NCI-H2081 treated with DMSO at 0.1 percent for 48 hours (cell line): ENCODE measurements around the gene FUZ.

ENCODE experiments used
- DNase-seq: peaks from one replicate; lab custom pipeline; 2025; lab: John Stamatoyannopoulos, UW

Gene FUZ, protein sequence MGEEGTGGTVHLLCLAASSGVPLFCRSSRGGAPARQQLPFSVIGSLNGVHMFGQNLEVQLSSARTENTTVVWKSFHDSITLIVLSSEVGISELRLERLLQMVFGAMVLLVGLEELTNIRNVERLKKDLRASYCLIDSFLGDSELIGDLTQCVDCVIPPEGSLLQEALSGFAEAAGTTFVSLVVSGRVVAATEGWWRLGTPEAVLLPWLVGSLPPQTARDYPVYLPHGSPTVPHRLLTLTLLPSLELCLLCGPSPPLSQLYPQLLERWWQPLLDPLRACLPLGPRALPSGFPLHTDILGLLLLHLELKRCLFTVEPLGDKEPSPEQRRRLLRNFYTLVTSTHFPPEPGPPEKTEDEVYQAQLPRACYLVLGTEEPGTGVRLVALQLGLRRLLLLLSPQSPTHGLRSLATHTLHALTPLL

DNA sequence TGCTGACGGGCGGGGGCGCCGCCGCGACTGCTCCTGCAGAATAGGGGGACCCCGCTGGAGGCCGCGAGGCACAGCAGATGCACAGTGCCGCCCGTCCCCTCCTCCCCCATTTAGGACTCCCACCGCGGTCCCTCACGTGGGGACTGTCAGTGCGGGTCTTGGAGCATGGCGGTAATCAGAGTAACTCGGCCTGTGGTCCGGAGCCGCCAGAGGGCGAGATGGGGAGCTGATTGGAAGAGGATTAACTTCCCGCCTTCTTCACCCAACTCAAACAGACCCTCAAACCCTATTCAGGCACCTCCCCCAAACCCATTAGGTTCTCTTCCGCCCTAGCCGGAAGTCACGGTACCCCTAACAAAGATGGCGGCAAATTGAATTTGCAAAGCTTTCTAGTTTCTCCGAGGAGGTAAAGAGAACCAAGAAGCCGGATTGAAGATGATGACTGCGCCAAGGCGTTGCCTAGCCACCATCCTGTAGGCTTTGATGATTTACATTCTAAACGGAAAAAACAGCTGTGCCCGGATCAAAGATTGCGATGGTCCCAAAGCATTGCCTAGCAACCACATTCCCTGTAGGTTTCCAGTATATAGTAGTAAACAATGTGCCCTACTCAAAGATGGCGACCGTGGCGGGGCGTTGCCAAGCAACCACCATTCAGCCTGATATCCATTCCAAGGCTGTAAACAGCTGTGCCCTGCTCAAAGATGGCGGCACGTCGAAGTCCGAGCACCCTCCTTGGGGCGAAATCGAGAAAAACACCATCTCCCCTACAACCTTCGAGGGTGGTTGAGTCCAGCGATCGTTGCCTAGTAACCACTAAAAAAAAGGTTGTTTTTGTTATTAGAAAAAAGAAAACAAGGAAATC, at the start of gene FUZ:
Gene FUZ, minus strand, starts transcription at position 296 of the 865 bp plus-strand sequence. Its CDS starts 186 bp downstream, at position 110.
- peak; percentile 89 for DNase-seq

DNA sequence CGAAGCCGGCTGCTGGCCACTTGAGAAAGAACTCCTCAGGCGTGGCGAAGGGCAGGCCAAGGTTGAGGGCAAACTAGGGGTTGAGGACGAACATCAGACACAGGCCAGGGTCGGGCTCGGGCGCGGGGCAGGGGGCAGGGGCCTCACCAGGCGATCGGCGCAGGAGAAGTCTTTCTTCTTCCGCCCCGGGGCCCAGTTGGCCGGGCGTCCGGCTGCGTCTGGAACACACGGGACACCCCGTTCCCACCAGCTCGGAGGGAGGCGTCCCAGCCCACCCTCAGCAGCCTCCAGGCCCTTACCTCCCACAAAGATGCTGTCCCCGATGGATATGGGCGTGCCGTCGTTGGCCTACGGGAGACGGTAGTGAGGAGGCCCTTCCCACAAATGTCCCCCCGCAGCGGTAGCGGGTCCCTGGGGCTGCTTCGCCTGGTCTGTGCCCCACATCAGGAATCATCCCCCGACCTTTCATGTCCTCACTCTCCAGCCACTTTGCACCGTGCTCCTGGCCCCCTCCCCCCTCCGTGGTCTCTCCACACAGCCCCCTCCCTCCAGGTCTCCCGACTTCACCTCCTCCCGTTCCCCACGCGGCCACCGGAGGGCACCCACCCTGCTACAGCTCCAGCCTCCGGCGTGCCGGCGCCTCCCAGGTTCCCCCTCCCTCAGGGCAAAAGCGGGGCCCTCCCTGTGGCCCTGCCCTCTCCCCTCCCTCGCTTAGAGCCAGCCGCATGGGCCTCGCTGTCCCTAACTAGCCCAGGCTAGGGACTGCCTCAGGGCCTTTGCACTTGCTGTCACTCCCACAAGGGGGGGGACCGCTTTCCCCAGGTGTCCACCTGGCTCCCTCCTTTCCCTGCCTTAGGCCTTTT, 49.5 kb upstream of the FUZ start:
- no peak for DNase-seq

DNA sequence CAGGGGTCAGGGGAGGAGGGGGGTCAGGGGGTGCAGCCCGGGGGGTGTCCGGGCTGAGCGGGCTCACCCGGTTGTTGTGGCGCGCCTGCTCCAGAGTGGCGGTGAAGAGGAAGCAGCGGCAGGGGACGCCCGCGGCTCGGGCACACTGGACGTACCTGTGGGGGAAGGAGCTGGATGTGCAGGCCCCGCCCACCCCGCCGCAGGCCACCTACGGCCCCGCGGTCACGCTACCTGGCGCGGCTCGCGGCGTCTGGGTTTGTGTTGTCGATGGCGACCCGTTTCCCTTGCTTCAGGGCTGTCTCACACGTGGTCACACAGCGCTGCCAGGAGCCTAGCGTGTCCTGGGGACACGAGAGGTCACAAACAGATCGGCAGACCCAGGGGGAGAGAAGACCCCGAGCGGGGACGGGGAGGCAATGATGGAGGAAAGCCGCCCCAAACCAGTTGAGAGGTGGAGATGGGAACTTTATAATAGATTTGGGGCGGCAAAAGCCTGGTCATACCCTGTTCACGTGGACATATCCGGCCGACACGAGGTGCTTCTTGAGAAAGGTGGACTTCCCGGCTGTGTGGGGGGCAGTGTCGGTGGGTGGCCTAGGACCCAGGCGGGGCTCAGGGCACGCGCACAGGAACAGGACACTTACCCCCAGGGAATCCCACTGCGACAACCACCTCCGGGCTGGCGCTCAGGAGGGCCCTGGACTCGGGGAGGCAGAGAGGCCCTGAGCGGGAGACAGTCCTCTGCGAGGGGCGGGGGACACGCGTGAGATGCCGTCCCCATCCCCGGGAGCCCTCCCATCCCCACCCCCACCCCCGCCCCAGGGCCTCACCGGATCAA, 48.7 kb upstream of the FUZ start:
- no peak for DNase-seq

DNA sequence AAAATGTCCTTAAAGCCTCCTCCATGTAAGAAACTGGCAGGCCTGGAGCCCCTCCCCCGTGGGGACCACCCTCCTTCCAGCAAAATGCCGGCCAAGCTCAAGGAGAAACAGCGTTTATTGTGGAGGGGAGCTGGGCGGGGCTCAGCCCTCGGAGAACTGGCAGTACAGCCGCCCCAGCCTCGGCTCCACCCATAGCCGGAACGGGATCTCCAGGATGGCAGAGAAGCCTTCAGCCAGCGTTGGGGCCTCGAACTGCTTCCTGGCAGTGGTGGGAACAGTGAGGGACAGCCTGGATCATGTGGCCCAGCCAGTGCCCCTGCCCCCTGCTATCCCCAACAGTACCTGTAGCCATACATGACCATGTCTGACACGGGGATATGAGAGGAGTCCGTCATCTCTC, 48.0 kb upstream of the FUZ start:
- no peak for DNase-seq

DNA sequence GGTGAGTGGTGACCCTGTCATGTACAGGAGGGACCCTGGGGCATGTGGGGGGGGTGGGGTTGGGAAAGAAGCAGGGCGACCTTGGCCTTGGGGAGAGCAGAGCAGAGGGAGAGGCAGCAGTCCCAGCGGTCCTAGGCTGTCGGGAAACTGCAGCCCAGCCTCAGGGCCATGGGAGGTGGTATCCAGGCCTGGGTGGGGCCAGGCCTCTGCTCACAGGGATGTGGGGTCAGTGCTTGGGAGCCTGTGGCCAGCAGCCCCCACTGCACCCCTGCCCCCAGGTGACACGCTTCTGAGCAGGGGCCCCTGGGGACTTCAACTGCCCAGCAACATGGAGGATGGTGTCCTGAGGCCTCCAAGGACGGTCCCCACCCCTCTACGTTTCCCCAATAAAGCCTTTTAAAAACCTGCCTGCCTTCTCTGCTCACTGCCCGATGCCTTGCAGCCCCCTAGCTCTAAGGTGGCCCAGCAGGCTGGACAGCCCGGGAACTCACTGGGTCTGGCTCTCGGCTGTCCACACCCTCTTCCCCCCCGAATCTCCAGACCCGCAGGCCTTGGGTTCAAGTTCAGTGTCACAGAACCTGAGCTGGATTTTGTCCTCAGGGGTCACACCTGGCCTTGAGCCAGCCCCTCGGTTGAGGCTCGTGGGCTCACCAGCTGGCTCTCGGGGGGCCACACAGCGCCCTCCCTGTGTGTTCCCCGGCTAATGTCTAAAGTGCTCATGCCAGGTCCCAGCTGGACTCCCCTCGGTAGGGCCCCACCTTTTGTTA, 47.4 kb upstream of the FUZ start:
- no peak for DNase-seq

DNA sequence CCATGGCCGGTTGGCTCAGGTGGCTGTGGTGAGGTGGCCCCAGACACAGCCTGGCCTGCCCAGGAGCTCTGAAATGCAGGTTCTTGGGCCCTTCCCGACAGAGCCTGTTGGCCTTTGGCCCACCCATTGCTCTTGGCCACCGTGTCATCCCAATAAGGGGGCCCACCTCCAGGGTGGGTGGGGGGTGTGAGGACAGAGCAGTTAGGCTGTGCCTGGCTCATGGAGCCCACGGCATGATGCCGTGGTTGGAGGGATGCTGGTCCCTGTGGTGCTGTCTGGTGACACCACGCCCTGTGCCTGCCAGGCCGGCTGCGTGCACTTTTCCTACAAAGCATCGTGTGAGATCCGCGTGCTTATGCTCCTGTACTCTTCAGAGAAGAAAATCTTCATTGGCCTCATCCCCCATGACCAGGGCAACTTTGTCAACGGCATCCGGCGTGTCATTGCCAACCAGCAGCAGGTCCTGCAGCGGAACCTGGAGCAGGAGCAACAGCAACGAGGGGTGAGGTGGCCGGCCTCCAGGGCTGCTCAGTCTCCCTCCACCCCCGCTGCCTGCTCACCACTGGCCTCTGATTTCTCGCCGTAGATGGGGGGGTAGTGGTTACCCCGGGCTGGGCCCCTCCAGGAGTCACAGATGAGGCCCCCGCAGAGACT, 46.7 kb upstream of the FUZ start:
- no peak for DNase-seq

DNA sequence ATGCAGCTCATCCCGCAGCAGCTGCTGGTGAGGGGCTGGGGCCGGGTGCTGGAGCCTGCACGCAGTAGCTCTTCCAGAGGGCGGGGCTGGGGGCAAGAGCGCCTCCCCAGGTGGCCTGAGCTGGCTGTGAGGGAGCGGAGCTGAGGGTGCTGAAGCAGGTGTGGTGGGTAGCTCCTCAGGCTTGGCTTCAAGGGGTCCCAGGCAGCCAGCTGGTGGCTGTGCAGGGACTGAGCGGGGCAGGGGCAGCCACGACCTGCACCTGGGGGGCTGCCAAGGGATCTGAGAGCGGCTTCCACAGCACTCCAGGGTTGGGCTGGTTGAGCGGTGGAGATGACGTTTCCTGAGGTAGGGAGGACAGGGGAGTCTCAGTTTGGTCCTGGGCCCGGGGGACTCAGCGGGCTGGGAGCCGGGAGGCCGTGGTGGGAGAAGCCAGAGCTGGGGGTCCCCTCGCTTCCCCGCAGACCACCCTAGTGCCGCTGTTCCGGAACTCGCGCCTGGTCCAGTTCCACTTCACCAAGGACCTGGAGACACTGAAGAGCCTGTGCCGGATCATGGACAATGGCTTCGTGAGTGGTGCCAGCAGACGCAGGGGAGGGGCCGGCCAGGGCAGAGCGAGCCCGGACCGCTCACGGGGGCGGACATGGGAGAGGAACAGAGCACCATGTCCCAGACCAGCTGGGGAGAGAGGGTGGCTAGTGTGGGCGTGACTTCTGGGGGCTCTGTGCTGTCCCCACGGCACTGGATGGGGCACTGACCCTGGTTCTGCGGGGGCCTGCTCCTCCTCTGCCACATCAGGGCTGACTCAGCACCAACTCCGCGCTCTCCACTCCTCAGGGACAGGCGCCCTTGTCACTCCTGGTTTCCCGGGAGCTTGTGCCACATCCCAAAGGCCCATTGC, 45.2 kb upstream of the FUZ start:
- DNase-seq = no peak

DNA sequence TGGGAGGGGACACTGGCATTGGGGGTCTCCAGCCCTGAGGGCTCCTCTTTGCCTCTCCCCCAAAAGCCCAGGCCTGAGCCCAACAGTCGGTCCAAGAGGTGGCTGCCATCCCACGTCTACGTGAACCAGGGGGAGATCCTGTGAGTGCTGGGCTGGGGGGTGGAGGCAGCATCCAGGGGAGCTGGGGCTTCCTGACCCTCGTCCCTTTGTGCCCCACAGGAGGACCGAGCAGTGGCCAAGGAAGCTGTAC, 44.7 kb upstream of the FUZ start:
- DNase-seq = no peak

DNA sequence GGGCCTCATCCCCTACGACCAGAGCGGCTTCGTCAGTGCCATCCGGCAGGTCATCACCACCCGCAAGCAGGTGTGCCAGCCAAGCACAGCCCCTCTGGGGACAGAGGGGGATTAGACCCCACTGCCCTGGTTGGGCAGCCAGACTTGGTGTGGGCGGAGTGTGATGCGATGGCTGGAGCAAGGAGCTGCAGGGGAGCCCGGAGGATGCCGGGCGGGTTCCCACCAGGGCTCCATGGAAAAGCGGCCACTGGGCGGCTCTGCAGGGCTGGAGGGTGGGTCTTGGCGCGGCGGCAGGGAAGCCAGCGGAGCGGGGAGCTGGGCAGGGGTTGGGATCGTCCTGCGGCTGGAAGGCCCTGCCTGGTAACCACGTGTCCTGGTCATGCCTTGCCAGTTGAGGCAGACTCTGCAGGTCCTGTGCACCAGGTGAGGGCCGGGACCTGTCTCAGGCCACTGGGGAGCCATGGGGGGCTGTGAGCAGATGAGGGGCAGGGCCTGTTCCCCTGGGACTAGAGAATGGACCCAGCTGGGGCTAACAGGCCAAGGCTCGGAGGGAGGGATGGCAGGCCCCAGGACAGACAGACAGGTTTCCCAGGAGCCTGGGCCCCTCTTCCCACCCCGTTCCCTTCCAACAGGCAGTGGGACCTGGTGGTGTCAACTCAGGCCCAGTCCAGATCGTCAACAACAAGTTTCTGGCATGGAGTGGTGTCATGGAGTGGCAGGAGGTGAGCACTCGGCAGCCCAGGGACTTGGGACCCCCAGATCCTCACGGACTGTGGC, 44.2 kb upstream of the FUZ start:
- no peak for DNase-seq

DNA sequence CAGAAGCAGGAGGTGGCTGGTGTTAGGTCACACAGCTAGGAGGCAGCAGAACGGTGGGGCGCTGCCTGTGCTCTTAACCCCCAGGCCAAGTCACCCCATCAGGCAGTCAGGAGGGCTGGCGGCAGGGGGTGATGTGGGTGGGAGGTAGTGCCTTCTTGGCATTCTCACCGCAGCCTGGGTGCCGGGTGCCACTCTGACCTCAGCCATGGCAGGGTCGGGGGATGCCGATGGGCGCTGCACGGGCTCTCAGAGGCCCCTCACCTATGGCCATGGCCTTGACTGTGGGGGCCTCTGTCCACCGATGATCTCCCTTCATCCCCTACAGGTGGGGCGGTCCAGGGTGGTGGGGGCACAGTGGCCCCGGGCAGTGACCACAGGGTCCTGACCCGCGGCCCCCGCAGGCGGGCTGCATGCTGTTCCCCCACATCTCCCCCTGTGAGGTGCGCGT, 43.5 kb upstream of the FUZ start:
- no peak for DNase-seq

DNA sequence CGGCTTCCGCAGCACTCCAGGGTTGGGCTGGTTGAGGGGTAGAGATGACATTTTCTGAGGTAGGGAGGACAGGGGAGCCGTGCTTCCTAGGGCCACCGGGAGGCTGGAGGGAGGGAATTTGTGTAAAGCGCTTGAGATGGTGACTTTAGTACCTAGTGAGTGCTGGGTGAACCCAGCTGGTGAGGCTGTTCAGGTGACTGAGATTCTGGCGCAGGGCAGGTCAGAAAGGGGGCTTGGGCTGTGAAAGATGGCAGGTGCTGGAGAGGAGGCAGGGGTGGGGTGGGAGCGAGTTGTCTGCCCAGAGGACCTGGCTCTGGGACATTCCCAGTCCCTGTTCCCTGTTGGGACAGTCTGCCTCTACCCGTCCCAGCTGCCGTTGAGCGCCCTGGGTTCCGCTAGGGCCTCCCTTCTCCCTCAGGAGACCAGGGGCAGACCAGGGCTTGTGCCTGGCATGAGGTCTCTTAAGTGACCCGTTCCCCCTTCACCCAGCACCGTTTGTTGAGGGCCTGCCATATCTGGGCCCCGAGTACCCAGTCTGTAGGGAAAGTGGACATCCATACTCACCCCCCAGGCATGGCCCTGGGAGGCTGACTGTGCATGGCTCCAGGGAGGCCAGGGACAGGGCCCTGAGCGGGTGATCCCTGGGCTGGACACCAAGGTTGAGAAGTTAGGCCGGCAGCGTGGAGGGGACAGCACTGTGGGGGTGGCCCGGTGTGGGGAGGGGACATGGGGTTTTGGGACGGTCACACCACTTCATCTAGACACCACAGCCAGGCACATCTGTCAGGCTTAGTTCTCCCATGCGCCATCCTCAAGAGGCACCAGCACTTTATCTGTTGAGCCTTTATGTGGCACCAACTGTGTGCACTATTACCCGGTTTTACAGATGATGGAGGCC, 42.8 kb upstream of the FUZ start:
- DNase-seq = no peak

DNA sequence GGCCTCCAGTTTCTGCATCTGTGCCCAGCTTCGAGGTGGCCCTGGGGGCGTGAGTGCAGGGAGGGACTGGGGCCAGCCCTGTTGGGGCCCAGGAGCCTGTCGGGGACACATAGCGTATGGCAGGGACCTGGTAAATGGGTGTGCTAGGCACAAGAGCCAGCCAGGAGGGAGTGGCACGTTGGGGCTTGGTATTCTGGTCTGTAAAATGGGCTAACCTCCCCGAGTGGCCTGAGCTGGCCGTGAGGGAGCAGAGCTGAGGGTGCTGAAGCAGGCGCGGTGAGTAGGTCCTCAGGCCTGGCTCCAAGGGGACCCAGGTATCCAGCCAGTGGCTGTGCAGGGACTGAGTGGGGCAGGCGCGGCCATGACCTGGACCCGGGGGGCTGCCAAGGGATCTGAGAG, 42.2 kb upstream of the FUZ start:
- no peak for DNase-seq

DNA sequence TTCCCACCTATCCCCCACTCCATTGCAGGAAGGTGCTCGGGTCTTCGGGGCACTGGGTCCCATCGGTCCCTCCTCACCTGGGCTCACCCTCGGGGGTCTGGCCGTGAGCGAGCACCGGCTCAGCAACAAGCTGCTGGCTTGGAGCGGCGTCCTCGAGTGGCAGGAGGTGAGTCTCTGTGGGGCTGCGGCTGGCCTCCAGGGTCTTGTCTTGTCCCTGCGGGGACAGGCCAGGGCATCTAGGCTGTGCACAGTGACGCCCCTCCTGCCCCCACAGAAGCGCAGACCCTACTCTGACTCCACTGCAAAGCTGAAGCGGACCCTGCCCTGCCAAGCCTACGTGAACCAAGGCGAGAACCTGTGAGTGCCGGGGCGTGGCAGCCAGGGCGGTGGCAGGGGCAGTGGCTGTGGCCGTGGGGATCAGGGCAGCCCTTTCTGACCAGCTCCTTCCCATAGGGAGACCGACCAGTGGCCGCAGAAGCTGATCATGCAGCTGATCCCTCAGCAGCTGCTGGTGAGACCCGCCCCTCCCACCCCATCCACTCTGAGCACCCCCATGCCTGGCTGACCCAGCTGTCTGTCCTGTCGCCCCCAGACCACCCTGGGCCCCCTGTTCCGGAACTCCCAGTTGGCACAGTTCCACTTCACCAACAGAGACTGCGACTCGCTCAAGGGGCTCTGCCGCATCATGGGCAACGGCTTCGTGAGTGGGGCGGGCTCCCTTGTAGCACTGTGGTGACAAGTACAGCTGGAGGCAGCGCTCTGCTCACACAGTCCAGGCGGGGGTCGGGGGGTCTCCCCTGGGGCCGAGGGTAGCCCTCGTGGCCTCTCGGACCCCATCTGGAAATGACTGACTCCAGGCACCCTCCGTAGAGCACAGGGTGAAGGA, 41.5 kb upstream of the FUZ start:
- no peak for DNase-seq

DNA sequence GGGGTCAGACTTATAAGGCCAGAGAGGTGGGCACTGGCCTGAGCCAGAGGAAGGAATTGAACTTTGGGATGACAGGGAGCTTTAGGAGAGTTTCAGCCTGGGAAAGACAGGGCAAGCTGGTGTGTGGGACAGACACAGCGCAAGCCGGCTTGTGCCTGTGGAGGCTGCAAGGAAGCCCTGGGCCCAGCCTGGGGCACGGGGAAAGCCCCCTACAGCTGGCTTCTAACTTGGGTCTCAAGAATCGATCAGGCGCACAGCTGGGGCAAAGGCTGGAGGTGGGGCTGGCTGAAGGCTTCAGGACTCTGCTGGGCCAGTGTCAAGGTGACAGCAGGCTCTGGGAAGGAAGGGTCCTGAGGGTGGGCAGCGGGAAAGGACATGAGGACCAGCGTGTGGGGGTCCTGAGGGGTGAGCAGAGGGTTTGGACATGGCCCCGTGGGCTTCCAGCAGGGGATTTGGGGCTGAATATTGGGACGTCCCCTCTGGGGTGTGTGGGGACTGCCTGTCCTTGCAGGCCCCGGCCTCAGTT, 40.8 kb upstream of the FUZ start:
- DNase-seq = no peak

DNA sequence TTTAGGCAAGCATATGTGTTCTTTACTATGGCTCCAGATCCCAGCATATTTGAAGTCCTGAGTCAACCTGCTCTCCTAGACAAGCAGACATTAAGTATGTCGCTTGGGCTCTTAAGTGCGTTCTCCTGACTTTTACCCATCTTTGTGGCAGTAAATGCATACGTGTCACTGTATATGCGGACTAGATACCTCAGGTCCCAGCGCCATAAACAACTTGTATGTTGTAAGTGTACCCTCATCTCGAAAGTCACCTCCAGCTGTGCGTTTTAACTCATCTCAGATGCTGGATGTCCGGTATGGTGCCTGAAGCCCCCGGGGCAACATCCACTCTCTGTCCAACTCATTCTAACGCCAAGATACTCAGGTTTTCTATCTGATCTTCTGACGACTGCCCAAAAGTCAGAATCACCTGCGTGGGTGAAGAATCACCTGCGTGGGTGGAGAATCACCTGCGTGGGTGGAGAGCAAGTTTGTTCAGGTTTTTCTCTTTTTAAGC, 39.6 kb upstream of the FUZ start:
- no peak for DNase-seq
